ENCODE results near the gene CYP2W1. TPM values are rescaled to one million over a fixed set of nuclear protein-coding genes. Genes with fewer than 3 reads are reported as not detected.

Gene CYP2W1
- total and polyA plus RNA-seq, 2 experiments from 2014 or later: not detected

DNA sequence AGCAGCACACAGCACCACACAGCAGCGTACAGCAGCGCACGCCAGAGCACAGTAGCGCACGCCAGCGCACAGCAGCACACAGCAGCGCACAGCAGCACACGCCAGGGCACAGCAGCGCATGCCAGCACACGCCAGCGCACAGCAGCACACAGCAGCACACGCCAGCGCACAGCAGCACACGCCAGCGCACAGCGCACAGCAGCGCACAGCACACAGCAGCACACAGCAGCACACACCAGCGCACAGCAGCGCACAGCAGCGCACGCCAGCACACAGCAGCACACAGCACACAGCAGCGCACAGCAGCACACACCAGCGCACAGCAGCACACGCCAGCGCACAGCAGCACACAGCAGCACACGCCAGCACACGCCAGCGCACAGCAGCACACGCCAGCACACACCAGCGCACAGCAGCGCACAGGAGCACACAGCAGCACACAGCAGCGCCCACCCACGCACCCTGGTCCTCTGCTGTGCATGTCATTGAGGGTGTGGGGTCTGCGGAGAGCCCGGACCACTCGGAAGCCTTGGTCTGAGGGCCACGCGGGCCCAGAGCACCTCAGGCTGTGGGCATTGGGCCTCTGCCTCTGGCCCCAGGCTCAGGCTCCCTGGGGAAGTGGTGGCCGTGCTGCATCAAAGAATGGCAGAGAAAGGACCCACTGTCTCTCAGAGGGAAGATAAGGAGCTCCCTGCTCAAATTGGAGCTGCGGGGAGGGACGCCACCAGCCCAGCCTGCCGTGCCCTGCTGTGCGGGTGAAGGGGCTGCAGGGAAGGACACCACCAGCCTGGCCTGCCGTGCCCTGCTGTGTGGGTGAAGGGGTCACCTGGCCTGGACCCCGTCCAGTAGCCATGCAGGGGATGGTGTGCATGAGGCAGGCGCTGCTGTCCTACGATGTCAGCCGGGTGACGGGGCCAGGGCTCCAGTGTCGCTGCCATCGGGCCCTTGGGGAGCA lies 33.9 kb downstream of the CYP2W1 start:
- 89 to 91% methylated on average over 34 to 39 of the region's 51 CpGs for WGBS, 2 experiments (ENCODE audit: low coverage in 1 of 2, low lambda C conversion rate in 2 of 2, missing lambda C conversion rate in 2 of 2)
- Histone ChIP-seq H3K4me3 (no peak overlapping the region), H3K79me2 (ENCODE audit: insufficient read depth) (peaks cover 3% of the 10 kb centered on the region; the same call in 1 of the 2 replicates), H3K27me3 (replicated peaks; ENCODE audit: insufficient read depth) (no peaks in the 10 kb centered on the region), H3K9me3 (ENCODE audit: low read depth) (no peaks in the 10 kb centered on the region), H3F3A (ENCODE audit: insufficient read depth) (no peaks in the 10 kb centered on the region), H3K9me2 (ENCODE audit: insufficient read depth) (no peaks in the 10 kb centered on the region), H3K27ac (no peak overlapping the region), H2AFZ (no peak overlapping the region), H3K36me3 (ENCODE audit: low read depth) (no peaks in the 10 kb centered on the region), H3K9ac (no peak overlapping the region), H3K4me1 (ENCODE audit: insufficient read depth) (no peaks in the 10 kb centered on the region), H3K4me2 (ENCODE audit: unreplicated experiment) (no peak overlapping the region), H4K20me1 (ENCODE audit: insufficient read depth) (no peaks in the 10 kb centered on the region)
- TF ChIP-seq EZH2 (IDR thresholded peaks at IDR 0.05; ENCODE audit: insufficient read depth, poor library complexity, severe bottlenecking): no peak
- TF ChIP-seq EZH2phosphoT487 (IDR thresholded peaks at IDR 0.05; ENCODE audit: insufficient read depth, low read depth): no peak
- in situ Hi-C loops (cut with MboI): no loop called here
- DNase-seq: no peak

DNA sequence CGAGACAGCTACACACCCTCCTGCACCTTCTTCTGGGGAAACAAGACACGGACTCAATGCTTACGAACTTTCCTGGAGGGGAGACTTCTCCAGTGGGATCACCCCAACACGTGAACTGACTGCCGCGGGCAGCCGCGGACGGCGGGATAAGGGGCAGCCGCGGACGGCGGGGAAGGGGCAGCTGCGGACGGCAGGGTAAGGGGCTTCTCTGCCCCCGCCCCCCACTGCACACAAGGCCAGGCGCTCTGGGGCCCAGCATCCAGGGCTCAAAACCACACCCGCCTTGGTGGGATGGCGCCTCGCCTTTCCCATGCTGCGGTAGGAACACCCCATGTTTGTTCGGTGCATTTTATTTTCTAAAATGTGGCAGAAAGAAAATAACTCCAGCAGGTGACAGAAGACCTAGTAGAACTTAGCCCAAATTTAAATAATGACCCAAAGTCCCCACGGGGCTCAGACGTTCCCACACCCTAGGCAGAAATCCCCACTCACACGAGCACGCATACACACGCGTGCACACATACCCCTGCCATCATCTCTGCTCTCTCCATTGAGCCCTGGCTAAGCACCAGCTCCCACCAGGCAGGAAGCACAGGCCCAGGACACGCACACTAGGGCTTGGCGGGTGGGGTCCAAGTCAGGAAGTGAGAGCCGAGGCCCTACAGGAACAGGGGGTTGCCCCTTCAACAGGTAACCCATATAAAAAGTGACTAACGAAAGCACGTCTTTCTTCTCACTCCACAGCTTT lies 34.8 kb downstream of the CYP2W1 start:
- no peaks in the 10 kb centered on the region for H4K20me1 ChIP-seq (ENCODE audit: insufficient read depth)
- WGBS, 2 experiments (ENCODE audit: low coverage in 1 of 2, low lambda C conversion rate in 2 of 2, missing lambda C conversion rate in 2 of 2): 93 to 97% methylated on average over 29 to 33 of the region's 34 CpGs

DNA sequence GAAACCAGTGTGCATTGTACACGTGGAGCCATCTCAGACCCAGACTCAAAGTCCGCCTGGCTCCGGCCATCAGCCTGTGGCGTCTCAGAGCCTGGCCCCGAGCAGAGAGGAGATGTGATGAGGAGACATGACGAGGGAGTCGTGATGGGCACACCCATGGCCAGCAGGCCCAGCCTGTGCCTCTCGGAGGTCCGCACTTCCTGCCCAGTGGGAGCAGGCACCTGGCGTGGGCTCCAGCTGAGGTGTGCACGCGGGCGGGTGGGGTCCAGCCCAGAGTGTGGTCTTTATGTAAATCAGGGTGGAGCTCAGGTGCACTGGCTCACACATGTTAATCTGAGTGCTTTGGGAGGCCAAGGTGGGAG lies 35.3 kb downstream of the CYP2W1 start:
- no peaks in the 10 kb centered on the region for H3K9me3 ChIP-seq (ENCODE audit: low read depth)
- no peak for DNase-seq
- peaks cover 11% of the 10 kb centered on the region; the same call in 1 of the 2 replicates for H3K79me2 ChIP-seq (ENCODE audit: insufficient read depth)
- H3F3A ChIP-seq (ENCODE audit: insufficient read depth): no peaks in the 10 kb centered on the region
- H3K36me3 ChIP-seq (ENCODE audit: low read depth): no peaks in the 10 kb centered on the region
- in situ Hi-C loops (cut with MboI): no loop called here
- no peak overlapping the region for H3K4me2 ChIP-seq (ENCODE audit: unreplicated experiment)
- no peaks in the 10 kb centered on the region for H4K20me1 ChIP-seq (ENCODE audit: insufficient read depth)
- WGBS, 2 experiments (ENCODE audit: low coverage in 1 of 2, low lambda C conversion rate in 2 of 2, missing lambda C conversion rate in 2 of 2): 91 to 93% methylated on average over 13 of the region's 13 CpGs
- H3K9me2 ChIP-seq (ENCODE audit: insufficient read depth): no peaks in the 10 kb centered on the region
- no peak overlapping the region for H3K4me3 ChIP-seq
- no peaks in the 10 kb centered on the region for H3K4me1 ChIP-seq (ENCODE audit: insufficient read depth)
- no peaks in the 10 kb centered on the region for H3K27me3 ChIP-seq (replicated peaks; ENCODE audit: insufficient read depth)
- H3K9ac ChIP-seq: no peak overlapping the region
- no peak for TF ChIP-seq EZH2 (IDR thresholded peaks at IDR 0.05; ENCODE audit: insufficient read depth, poor library complexity, severe bottlenecking)
- TF ChIP-seq EZH2phosphoT487 (IDR thresholded peaks at IDR 0.05; ENCODE audit: insufficient read depth, low read depth): no peak
- no peak overlapping the region for H2AFZ ChIP-seq
- H3K27ac ChIP-seq: no peak overlapping the region

More for the DNA sequence above, 34.8 kb downstream of the CYP2W1 start:
- Histone ChIP-seq H3K9me2 (ENCODE audit: insufficient read depth) (no peaks in the 10 kb centered on the region), H2AFZ (no peak overlapping the region), H3K4me1 (ENCODE audit: insufficient read depth) (no peaks in the 10 kb centered on the region), H3K4me2 (ENCODE audit: unreplicated experiment) (no peak overlapping the region), H3K4me3 (no peak overlapping the region), H3K27ac (no peak overlapping the region), H3K27me3 (replicated peaks; ENCODE audit: insufficient read depth) (no peaks in the 10 kb centered on the region), H3F3A (ENCODE audit: insufficient read depth) (no peaks in the 10 kb centered on the region), H3K9ac (no peak overlapping the region), H3K9me3 (ENCODE audit: low read depth) (no peaks in the 10 kb centered on the region), H3K36me3 (ENCODE audit: low read depth) (no peaks in the 10 kb centered on the region), H3K79me2 (ENCODE audit: insufficient read depth) (peaks cover 5% of the 10 kb centered on the region; the same call in 1 of the 2 replicates)
- DNase-seq: no peak
- in situ Hi-C loops (cut with MboI): no loop called here
- no peak for TF ChIP-seq EZH2phosphoT487 (IDR thresholded peaks at IDR 0.05; ENCODE audit: insufficient read depth, low read depth)
- no peak for TF ChIP-seq EZH2 (IDR thresholded peaks at IDR 0.05; ENCODE audit: insufficient read depth, poor library complexity, severe bottlenecking)

DNA sequence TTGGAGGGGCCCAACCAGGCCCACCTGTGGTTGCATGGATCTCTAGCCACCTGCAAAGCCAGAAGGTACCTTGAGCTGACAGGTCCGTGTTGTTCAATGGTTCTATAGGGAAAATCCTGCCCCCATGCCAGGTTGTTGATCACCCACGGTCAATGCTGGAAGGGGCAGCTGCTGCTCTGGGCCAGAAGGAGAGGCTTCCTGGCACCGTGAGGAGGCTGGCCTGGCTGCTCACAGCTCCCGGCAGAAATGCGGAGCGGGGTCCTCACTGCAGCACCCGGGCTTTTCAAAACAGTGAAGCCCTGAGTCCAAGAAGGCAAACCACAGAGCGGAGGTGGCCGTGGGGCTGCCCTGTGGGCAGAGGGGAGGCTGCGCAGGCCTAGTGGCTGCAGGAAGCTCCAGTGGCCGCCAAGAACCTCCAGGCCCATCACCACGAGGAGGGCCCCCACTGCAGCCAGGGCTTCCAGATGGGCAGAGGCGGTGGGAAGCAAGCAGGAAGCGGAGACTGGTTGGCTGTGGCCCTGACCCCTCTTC lies 36.3 kb downstream of the CYP2W1 start:
- no peaks in the 10 kb centered on the region for H3K36me3 ChIP-seq (ENCODE audit: low read depth)
- in situ Hi-C loops (cut with MboI): no loop called here

More for the DNA sequence above, 36.3 kb downstream of the CYP2W1 start:
- Histone ChIP-seq H3K4me3 (no peak overlapping the region), H3K4me2 (ENCODE audit: unreplicated experiment) (no peak overlapping the region), H3K27ac (no peak overlapping the region), H4K20me1 (ENCODE audit: insufficient read depth) (no peaks in the 10 kb centered on the region), H2AFZ (no peak overlapping the region), H3K4me1 (ENCODE audit: insufficient read depth) (no peaks in the 10 kb centered on the region), H3K9me3 (ENCODE audit: low read depth) (no peaks in the 10 kb centered on the region), H3K9me2 (ENCODE audit: insufficient read depth) (no peaks in the 10 kb centered on the region), H3K9ac (no peak overlapping the region), H3F3A (ENCODE audit: insufficient read depth) (no peaks in the 10 kb centered on the region), H3K79me2 (ENCODE audit: insufficient read depth) (peaks cover 21% of the 10 kb centered on the region), H3K27me3 (replicated peaks; ENCODE audit: insufficient read depth) (no peaks in the 10 kb centered on the region)
- 86 to 87% methylated on average over 14 of the region's 14 CpGs for WGBS, 2 experiments (ENCODE audit: low coverage in 1 of 2, low lambda C conversion rate in 2 of 2, missing lambda C conversion rate in 2 of 2)
- DNase-seq: no peak
- no peak for TF ChIP-seq EZH2 (IDR thresholded peaks at IDR 0.05; ENCODE audit: insufficient read depth, poor library complexity, severe bottlenecking)
- TF ChIP-seq EZH2phosphoT487 (IDR thresholded peaks at IDR 0.05; ENCODE audit: insufficient read depth, low read depth): no peak

Data from GM23248 (cell line).